Smooth muscle cell (in vitro differentiated cells): ENCODE measurements around the gene KAZALD1. TPM values are rescaled to one million over a fixed set of nuclear protein-coding genes. Genes with fewer than 3 reads are reported as not detected.

Experiments used
- DNase-seq: peaks from one replicate; lab custom pipeline; 2025; ENCODE audit not compliant: unreplicated experiment; lab: John Stamatoyannopoulos, UW
- H2AFZ ChIP-seq: fragments of 200-600 bp; sonication (generic); 2 replicates; pipeline ENCODE4 v1.6.0; 2016; ENCODE audit warnings: antibody characterized with exemption, low read depth, mild to moderate bottlenecking
- H3F3A ChIP-seq: fragments of 200-600 bp; sonication (generic); 2 replicates; pipeline ENCODE4 v1.6.0; 2017; ENCODE audit warnings: antibody characterized with exemption, low read depth
- H3K27ac ChIP-seq: fragments of 200-600 bp; sonication (generic); 2 replicates; pipeline ENCODE4 v1.5.1; 2016; ENCODE audit warnings: low read depth, mild to moderate bottlenecking
- H3K27me3 ChIP-seq: fragments of 200-600 bp; sonication (generic); 2 replicates; pipeline ENCODE4 v1.6.1; 2016; ENCODE audit warnings: low read depth, mild to moderate bottlenecking
- H3K36me3 ChIP-seq: fragments of 200-600 bp; sonication (generic); 2 replicates; pipeline ENCODE4 v1.5.1; 2016; ENCODE audit warnings: low read depth
- H3K4me1 ChIP-seq: fragments of 200-600 bp; sonication (generic); 2 replicates; pipeline ENCODE4 v1.5.1; 2016; ENCODE audit warnings: low read depth
- H3K4me2 ChIP-seq: fragments of 200-600 bp; sonication (generic); 2 replicates; pipeline ENCODE4 v1.6.0; 2016; ENCODE audit warnings: mild to moderate bottlenecking
- H3K4me3 ChIP-seq: fragments of 200-600 bp; sonication (generic); 2 replicates; pipeline ENCODE4 v1.5.1; 2016; ENCODE audit warnings: mild to moderate bottlenecking
- H3K79me2 ChIP-seq: fragments of 200-600 bp; sonication (generic); 2 replicates; pipeline ENCODE4 v1.6.0; 2016; ENCODE audit warnings: low read depth, mild to moderate bottlenecking
- H3K9ac ChIP-seq: fragments of 200-600 bp; sonication (generic); 2 replicates; pipeline ENCODE4 v1.6.0; 2016; ENCODE audit warnings: low read depth
- H3K9me3 ChIP-seq: fragments of 200-600 bp; sonication (generic); replicated peaks from 2 replicates; pipeline ENCODE4 v1.5.1; 2016; ENCODE audit warnings: low read depth
- H4K20me1 ChIP-seq: fragments of 200-600 bp; sonication (generic); 2 replicates; pipeline ENCODE4 v1.6.0; 2016; ENCODE audit warnings: low read depth
- WGBS: methylation state at CpG from one replicate; pipeline ENCODE4 v1.1.7; 2016; ENCODE audit warnings: low lambda C conversion rate; 5-methylcytosine and 5-hydroxymethylcytosine counted together
- polyA plus RNA-seq: library from polyadenylated mRNA; unstranded; fragments of >200 nt; fragmentation: Nextera tagmentation; extraction: Ambion mirVana; gene quantifications from 2 replicates; pipeline ENCODE4 v1.2.1, GENCODE V29; 2016
- total RNA-seq: library from RNA; depleted of rRNA; stranded (reverse); fragments of >200 nt; gene quantifications from 2 replicates; pipeline ENCODE4 v1.2.3, GENCODE V29; 2014
- TF ChIP-seq, protein P1 (sequence below): fragments of 200-600 bp; sonication (generic); IDR thresholded peaks from 2 replicates; pipeline ENCODE4 v1.5.1; 2017; ENCODE audit warnings: borderline replicate concordance, mild to moderate bottlenecking, antibody characterized with exemption; ENCODE audit not compliant: insufficient read depth, poor library complexity, severe bottlenecking

The KAZALD1 gene
- total and polyA plus RNA-seq, 2 experiments from 2014 or later, result 13.1 to 20.4 TPM

DNA sequence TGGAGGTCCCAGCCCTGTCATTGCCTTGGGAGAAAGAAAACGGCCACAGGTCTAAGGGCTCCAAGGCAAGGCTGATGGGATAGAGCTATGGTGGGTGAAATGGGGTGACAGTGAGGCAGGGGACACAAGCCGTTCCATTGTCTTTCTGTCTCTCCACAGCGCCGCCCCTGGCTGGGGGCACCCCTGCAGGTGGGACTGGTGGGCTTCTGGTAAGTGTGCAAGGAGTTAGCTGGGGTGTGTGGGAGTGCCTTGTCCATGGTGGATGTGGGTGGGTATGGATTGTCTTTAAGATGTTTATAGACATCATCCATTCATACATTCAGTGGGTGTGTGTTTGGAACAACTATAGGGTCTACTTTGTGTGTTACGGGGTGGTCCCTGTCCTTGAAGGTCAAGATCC is 23.3 kb upstream of the KAZALD1 start:
- no peak overlapping the region for H2AFZ ChIP-seq
- H3K4me2 ChIP-seq, result no peak overlapping the region
- no peaks in the 10 kb centered on the region for H3K9me3 ChIP-seq
- H3K27ac ChIP-seq, result no peak overlapping the region
- no peak overlapping the region for H3K9ac ChIP-seq
- H3F3A ChIP-seq, result peaks cover 19% of the 10 kb centered on the region
- peaks cover 10% of the 10 kb centered on the region for H3K36me3 ChIP-seq
- H3K4me1 ChIP-seq, result peaks cover 4% of the 10 kb centered on the region
- peaks cover 18% of the 10 kb centered on the region for H3K79me2 ChIP-seq
- no peaks in the 10 kb centered on the region for H3K27me3 ChIP-seq
- H4K20me1 ChIP-seq, result peaks cover 35% of the 10 kb centered on the region
- 63% methylated on average over 5 of the region's 5 CpGs for WGBS
- no peak overlapping the region for H3K4me3 ChIP-seq
- no peak for DNase-seq
- TF ChIP-seq, protein P1, sequence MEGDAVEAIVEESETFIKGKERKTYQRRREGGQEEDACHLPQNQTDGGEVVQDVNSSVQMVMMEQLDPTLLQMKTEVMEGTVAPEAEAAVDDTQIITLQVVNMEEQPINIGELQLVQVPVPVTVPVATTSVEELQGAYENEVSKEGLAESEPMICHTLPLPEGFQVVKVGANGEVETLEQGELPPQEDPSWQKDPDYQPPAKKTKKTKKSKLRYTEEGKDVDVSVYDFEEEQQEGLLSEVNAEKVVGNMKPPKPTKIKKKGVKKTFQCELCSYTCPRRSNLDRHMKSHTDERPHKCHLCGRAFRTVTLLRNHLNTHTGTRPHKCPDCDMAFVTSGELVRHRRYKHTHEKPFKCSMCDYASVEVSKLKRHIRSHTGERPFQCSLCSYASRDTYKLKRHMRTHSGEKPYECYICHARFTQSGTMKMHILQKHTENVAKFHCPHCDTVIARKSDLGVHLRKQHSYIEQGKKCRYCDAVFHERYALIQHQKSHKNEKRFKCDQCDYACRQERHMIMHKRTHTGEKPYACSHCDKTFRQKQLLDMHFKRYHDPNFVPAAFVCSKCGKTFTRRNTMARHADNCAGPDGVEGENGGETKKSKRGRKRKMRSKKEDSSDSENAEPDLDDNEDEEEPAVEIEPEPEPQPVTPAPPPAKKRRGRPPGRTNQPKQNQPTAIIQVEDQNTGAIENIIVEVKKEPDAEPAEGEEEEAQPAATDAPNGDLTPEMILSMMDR, result no peak

DNA sequence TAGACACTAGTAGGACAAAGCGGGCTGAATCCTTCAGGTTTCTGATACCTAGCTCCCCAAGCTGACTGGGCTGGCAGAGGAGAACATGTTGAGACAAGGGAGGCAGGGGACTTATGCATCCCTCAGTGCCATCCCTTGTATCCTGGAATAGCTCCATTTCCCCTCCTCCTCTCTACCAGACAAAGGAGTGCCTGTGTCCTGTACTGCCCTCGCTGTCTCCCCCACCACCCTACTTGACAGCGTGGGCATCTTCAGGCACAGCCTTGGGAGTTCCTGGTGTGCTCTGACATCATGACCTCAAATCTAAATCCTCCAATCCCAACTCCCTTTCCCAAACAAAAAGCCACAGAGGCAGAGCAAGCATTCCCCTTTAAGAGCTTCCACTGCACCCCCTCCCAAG is 21.7 kb upstream of the KAZALD1 start:
- Histone ChIP-seq H2AFZ (no peak overlapping the region), H3K27me3 (peaks cover under 1% of the 10 kb centered on the region), H3K36me3 (peaks cover 10% of the 10 kb centered on the region), H3K27ac (no peak overlapping the region), H3K9ac (no peak overlapping the region), H3K4me3 (no peak overlapping the region), H3K4me2 (no peak overlapping the region), H3F3A (peaks cover 27% of the 10 kb centered on the region), H3K9me3 (no peaks in the 10 kb centered on the region), H3K4me1 (peaks cover 8% of the 10 kb centered on the region), H3K79me2 (peaks cover 2% of the 10 kb centered on the region), H4K20me1 (peaks cover 19% of the 10 kb centered on the region)
- TF ChIP-seq, protein P1, result no peak
- 92% methylated on average over 3 of the region's 3 CpGs for WGBS
- no peak for DNase-seq

DNA sequence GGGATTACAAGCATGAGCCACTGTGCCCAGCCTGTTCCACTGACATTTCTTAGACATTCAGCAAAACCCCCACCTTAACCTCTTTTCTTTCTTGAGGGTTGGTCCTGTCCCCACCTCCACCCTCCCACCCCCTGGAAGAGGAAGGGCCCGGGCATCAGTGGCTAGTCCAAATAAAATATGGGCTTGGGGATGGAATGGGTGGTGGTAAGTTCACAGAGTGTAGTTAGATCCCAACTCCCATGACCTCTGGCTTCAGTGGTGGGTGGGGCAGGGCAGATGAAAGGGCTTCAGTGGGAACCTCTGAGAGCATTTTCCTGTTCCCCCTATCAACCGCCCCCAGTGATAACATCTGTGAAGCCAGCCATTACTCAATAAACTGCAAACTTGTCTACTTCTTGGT is 20.9 kb upstream of the KAZALD1 start:
- Histone ChIP-seq H3K9ac (no peak overlapping the region), H3K36me3 (peaks cover 10% of the 10 kb centered on the region), H3K79me2 (no peaks in the 10 kb centered on the region), H3K27ac (no peak overlapping the region), H3K4me1 (peaks cover 8% of the 10 kb centered on the region), H3K4me2 (no peak overlapping the region), H3K4me3 (no peak overlapping the region), H4K20me1 (peaks cover 11% of the 10 kb centered on the region), H2AFZ (no peak overlapping the region), H3K9me3 (no peaks in the 10 kb centered on the region), H3K27me3 (peaks cover 8% of the 10 kb centered on the region), H3F3A (peaks cover 27% of the 10 kb centered on the region)
- TF ChIP-seq, protein P1, result no peak
- DNase-seq, result no peak
- 86% methylated on average over 1 of the region's 2 CpGs for WGBS

DNA sequence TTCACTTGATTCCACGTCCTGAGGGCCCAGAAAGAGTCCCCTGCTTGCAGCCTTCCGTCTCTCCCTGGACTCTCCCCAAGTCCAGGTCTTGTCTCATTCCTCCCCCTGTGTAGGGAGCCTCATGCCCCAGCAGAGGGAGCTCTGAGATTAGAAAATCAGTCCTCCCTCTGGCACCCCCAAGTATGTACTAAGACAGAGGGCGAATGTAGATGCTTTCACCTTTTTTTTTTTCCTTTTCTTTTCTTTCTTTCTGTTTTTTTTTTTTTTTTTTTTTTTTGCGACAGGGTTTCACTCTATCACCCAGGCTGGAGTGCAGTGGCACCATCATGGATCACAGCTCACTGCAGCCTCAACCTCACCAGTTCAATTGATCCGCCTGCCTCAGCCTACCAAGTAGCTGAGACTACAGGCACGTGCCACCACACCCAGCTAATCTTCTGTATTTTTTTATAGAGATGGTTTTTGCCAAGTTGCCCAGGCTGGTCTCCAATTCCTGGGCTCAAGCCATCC is 20.5 kb upstream of the KAZALD1 start:
- TF ChIP-seq, protein P1, result peak; percentile 73
- Histone ChIP-seq H3K27ac (no peak overlapping the region), H3K79me2 (no peaks in the 10 kb centered on the region), H3K9ac (no peak overlapping the region), H3K4me3 (no peak overlapping the region), H3K27me3 (peaks cover 13% of the 10 kb centered on the region), H3K36me3 (peaks cover 10% of the 10 kb centered on the region), H3K9me3 (no peaks in the 10 kb centered on the region), H3F3A (peaks cover 27% of the 10 kb centered on the region), H4K20me1 (peaks cover 7% of the 10 kb centered on the region), H3K4me2 (no peak overlapping the region), H3K4me1 (peaks cover 8% of the 10 kb centered on the region), H2AFZ (no peak overlapping the region)
- 43% methylated on average over 5 of the region's 6 CpGs for WGBS
- DNase-seq, result peak; percentile 10
